GM19023 (cell line): ENCODE results near the gene XKR7.
"Not testable (repeated sequence)": the region's sequence is repeated elsewhere in the genome, so short reads cannot be mapped to it uniquely, and the experiment has no call there.

Experiments
- ATAC-seq: cut with Tn5 transposase; IDR thresholded peaks from one replicate; pipeline ENCODE4 v1.9.1; 2021; ENCODE audit warnings: mild to moderate bottlenecking, moderate library complexity; ENCODE audit not compliant: unreplicated experiment

The XKR7 gene

DNA sequence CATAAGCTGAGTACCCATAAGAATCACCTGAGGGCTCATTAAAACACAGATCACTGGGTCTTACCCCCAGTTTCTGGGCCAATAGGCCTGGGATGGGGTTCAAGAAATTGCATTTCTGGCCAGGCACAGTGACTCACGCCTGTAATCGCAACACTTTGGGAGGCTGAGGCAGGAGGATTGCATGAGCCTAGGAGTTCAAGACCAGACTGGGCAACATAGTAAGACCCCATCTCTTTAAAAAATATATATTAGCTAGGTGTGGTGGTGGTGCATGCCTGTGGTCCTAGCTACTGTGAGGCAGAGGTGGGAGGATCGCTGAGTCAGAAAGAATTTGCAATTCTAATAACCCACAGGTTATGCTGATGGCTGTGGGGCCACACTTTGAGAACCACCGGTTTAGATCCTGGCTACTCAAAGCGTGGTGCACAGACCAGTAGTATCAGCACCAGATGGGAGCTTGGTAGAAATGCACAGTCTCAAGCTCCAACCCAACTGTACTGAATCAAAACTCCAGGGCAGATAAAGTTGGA is 44.3 kb downstream of the XKR7 start:
- ATAC-seq: no peak

DNA sequence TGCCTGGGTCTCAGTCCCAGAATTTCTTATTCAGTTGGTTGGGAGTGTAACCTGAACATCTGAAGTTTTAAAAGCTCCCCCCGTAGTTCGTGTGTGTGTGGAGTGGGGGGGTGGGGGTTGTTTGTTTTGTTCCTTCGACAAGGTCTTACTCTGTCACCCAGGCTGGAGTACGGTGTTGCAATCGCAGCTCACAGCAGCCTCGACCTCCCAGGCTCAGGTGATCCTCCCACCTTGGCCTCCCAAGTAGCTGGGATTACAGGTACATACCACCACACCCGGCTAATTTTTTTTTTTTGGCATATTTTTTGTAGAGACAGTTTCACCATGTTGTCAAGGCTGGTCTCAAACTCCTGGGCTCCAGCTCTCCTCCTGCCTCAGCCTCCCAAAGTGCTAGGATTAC is 45.4 kb downstream of the XKR7 start:
- no peak for ATAC-seq

GRCh38 chr20:32017711-32018251 is 49.8 kb downstream of the XKR7 start:
- ATAC-seq: no peak

DNA sequence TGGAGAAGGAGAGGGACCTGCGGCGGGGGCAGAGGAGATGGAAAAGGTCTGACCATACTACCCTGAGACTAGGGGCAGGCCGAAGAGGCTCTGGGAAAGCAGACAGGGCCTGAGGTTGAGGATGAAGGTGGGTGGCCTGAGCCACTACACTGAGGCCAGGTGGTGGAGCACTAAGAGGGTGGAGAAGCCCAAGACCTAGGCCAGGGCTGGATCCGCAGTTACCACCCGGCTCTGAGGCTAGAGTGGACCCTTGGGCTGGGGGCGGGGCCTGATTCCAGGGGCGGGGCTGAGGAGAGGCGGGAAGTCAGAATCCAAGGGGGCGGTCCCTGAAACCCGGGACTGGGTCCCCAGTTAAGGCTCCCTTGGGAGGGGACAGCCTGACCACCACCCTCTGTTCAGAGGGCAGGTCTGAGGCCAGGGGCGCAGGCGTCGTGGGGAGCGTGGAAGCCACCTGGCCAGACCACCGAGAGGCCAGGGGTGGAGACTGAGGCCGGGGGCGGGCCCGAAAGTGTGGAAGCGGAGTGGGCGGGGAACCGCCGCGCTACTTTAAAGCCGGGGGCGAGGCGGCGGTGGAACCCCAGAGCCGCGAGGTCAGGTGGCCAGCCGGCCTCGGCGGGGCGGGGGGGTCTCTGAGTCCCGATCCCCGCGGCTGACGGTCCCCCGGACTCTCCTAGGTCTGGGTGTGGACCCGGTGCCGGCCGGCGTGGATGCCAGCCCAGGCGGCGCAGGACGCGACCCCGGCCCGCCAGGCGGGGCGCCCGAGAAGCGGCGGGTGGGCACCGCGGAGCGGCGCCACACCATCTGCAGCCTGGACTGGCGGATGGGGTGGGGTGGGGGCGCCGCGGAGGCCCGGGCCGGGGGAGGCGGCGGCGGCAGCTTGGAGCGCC is 50.6 kb downstream of the XKR7 start:
- peak; percentile 52 for ATAC-seq

DNA sequence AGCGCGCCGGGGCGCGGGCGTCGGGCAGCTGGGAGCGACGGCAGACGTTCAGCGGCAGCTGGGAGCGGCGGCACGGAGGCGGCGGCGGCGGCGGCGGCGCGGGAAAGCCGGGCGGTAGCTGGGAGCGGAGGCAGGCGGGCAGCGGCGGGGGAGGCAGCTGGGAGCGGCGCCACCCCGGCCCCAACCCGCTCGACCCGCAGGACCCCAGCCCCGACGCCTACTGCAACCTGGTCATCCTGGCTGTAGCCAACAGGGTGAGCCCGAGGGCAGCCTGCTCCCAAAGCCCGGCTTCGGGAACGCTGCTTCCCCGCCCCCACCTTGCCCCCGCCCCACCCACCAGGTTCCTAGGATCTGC is 51.2 kb downstream of the XKR7 start:
- no peak for ATAC-seq

GRCh38 chr20:32019563-32020463 is 51.9 kb downstream of the XKR7 start:
- ATAC-seq: no peak

DNA sequence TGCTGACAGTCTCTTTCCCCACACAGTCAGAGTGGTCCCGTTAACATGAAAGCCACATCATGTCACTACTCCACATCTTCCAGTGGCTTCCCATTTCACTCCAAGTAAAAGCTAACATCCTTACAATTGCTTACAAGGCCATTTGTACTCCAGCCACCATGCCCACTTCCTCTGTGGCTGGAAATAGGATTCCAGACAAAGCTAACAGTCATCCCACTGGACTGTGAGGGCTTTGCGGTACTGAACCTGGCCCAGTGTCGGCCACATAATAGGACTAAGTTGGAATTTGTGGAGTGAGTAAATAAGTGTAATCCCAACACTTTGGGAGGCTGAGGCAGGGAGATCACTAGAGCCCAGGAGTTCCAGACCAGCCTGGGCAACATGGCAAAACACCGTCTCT is 53.1 kb downstream of the XKR7 start:
- ATAC-seq: no peak

- ATAC-seq: no peak
Measured at GRCh38 chr20:32024683-32025295, 56.8 kb downstream of the XKR7 start.

DNA sequence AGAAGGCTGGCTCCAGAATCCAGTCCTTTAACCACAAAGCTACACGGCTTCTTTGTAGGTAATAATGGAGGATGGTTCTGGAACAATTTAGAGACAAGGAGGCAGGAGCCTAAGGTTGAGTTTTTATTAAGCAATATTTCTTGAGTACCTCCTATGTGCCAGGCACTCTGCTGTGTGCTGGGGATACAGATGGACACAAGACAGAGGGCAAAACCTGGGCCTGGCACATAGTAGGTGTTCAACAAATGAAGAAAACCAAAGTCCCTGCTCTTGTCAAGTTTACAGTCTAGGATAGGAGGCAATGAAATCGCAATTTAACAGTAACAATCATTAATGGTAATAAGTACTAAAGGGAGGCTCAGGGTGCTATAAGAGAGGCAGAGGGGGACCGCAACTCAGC is 59.7 kb downstream of the XKR7 start:
- no peak for ATAC-seq

DNA sequence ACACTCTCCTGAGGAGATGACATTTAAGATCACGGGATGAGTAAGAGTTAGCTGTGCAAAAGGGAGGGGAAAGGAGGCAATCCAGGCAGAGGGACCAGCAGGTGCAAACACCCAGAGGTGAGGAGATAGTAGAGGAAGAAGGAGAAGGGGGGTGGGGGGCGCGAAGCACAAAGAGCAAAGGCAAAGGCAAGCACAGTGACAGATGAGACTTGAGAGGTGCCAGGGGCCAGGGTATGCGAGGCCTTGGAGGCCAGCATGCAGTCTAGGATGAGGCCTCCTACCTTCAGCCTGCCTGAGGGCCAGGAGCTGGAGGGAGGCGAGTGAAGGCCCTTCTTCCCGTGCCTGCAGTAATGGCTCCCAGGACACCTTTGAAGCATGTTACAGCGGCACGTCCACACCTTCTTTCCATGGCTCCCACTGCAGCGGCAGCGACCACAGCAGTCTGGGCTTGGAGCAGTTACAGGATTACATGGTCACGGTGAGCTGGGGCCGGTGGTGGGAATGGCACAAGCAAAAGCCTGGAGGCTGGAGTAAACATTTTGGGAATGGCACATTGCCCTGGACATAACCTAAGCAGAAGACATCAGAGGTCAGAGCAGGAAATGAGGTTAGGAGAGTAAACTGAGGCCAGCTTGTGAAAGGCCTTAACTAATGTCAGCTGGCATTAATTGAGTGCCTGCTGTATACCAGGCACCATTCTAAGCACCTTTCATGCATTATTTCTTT is 60.9 kb downstream of the XKR7 start:
- no peak for ATAC-seq

GRCh38 chr20:32029561-32029960 is 61.6 kb downstream of the XKR7 start:
- no peak for ATAC-seq

- no peak for ATAC-seq
Measured at GRCh38 chr20:32031007-32031958, 63.3 kb downstream of the XKR7 start.

GRCh38 chr20:32033316-32033715 is 65.4 kb downstream of the XKR7 start:
- no peak for ATAC-seq

GRCh38 chr20:32033721-32034120 is 65.8 kb downstream of the XKR7 start:
- ATAC-seq: not testable (repeated sequence)

- no peak for ATAC-seq
Measured at GRCh38 chr20:32034581-32035425, 66.9 kb downstream of the XKR7 start.

DNA sequence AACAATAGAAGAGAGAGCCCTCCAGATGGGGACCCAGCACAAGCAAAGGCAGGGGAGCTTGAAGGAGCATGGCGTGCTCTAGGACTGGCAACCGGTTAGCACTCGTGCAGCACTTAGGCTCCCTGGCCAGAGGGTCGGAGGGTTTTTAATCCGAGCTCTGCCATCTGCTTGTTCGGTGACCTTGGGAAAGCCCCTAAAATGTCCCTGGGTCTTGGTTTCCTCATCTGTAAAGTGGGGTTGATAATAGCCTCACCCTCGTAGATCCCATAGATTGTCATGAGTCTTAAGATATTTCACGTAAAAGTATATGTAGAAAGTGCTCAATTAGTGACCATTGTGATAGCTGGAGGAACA is 67.5 kb downstream of the XKR7 start:
- ATAC-seq: no peak

GRCh38 chr20:32036252-32036651 is 68.3 kb downstream of the XKR7 start:
- no peak for ATAC-seq

GRCh38 chr20:32036716-32037485 is 69.0 kb downstream of the XKR7 start:
- no peak for ATAC-seq
